Anterior cingulate cortex (tissue), 58 donors: ENCODE measurements around the gene PDSS2.
"Not testable (repeated sequence)": the region's sequence is repeated elsewhere in the genome, so short reads cannot be mapped to it uniquely, and the experiment has no call there.

ENCODE experiments used
- DNase-seq, 58 donors: peaks; one replicate each; lab custom pipeline; 2025; lab: John Stamatoyannopoulos, UW

The PDSS2 gene

GRCh38 chr6:107329063-107329860 is 130.1 kb downstream of the PDSS2 start:
- DNase-seq = no peak

GRCh38 chr6:107328081-107328480 is 131.3 kb downstream of the PDSS2 start:
- no peak for DNase-seq

GRCh38 chr6:107323133-107323785 is 136.1 kb downstream of the PDSS2 start:
- DNase-seq = no peak

GRCh38 chr6:107321793-107322192 is 137.6 kb downstream of the PDSS2 start:
- no peak for DNase-seq

GRCh38 chr6:107319906-107320530 is 139.3 kb downstream of the PDSS2 start:
- DNase-seq = no peak

GRCh38 chr6:107318100-107318736 is 141.1 kb downstream of the PDSS2 start:
- peak in 37 of 58 donors; percentile 1 to 39 (median 9) for DNase-seq

GRCh38 chr6:107315114-107315513 is 144.2 kb downstream of the PDSS2 start:
- no peak for DNase-seq

GRCh38 chr6:107314531-107314939 is 144.8 kb downstream of the PDSS2 start:
- no peak for DNase-seq

GRCh38 chr6:107313776-107314175 is 145.6 kb downstream of the PDSS2 start:
- no peak for DNase-seq

GRCh38 chr6:107310362-107310761 is 149.0 kb downstream of the PDSS2 start:
- DNase-seq = no peak

GRCh38 chr6:107308677-107309076 is 150.7 kb downstream of the PDSS2 start:
- DNase-seq = no peak

- DNase-seq = not testable (repeated sequence)
Measured at GRCh38 chr6:107305994-107306393, 153.4 kb downstream of the PDSS2 start.

- no peak for DNase-seq
Measured at GRCh38 chr6:107305391-107305790, 154.0 kb downstream of the PDSS2 start.

GRCh38 chr6:107304421-107305025 is 154.8 kb downstream of the PDSS2 start:
- DNase-seq = no peak

GRCh38 chr6:107293350-107293749 is 166.0 kb downstream of the PDSS2 start:
- DNase-seq = no peak

- peak in 5 of 58 donors; percentile 3 to 17 (median 6) for DNase-seq
Measured at GRCh38 chr6:107292715-107293271, 166.6 kb downstream of the PDSS2 start.

- no peak for DNase-seq
Measured at GRCh38 chr6:107290491-107290890, 168.9 kb downstream of the PDSS2 start.

GRCh38 chr6:107289258-107289657 is 170.1 kb downstream of the PDSS2 start:
- not testable (repeated sequence) for DNase-seq

- not testable (repeated sequence) for DNase-seq
Measured at GRCh38 chr6:107285683-107286082, 173.7 kb downstream of the PDSS2 start.

GRCh38 chr6:107284805-107285204 is 174.6 kb downstream of the PDSS2 start:
- peak in 1 of 58 donors; percentile 1 for DNase-seq
